Cardiac muscle cell (in vitro differentiated cells and primary cell): Measurements from ENCODE around the gene TMEM266. TPM values are rescaled to one million over a fixed set of nuclear protein-coding genes. Genes with fewer than 3 reads are reported as not detected.

Experiments
- DNase-seq, 2 donors: peaks; one replicate each; pipeline versions ENCODE4 v3.0.0 to v3.0.0-alpha.2; 2010 to 2017; ENCODE audit warnings: low read depth in 1 of 2, low spot score in 1 of 2
- H3K27ac ChIP-seq: fragments of 200-600 bp; sonication (generic); 2 replicates; pipeline ENCODE4 v1.5.1; 2016
- H3K27me3 ChIP-seq: fragments of 200-600 bp; sonication (generic); 2 replicates; pipeline ENCODE4 v1.6.0; 2016; ENCODE audit warnings: control low read depth
- H3K36me3 ChIP-seq: fragments of 200-600 bp; sonication (generic); 2 replicates; pipeline ENCODE4 v1.5.1; 2016; ENCODE audit warnings: control low read depth
- H3K4me1 ChIP-seq: fragments of 200-600 bp; sonication (generic); 2 replicates; pipeline ENCODE4 v1.8.1; 2017; ENCODE audit warnings: low read depth, mild to moderate bottlenecking, mixed run types
- H3K4me3 ChIP-seq: fragments of 200-600 bp; sonication (generic); 2 replicates; pipeline ENCODE4 v1.5.1; 2016; ENCODE audit warnings: mild to moderate bottlenecking
- H3K9me3 ChIP-seq: fragments of 200-600 bp; sonication (generic); 2 replicates; pipeline ENCODE4 v1.5.1; 2017; ENCODE audit warnings: low read depth, mild to moderate bottlenecking, control low read depth
- CTCF ChIP-seq: IDR thresholded peaks from 2 replicates; pipeline ENCODE4 v1.5.1; 2012; ENCODE audit warnings: low read depth, mild to moderate bottlenecking, low read length
- polyA plus RNA-seq: library from polyadenylated mRNA; unstranded; fragments of >200 nt; fragmentation: Nextera tagmentation; extraction: Ambion mirVana; gene quantifications from 2 replicates; pipeline ENCODE4 v1.2.1, GENCODE V29; 2016
- total RNA-seq: library from RNA; depleted of rRNA; stranded (reverse); fragments of >200 nt; gene quantifications from 2 replicates; pipeline ENCODE4 v1.2.3, GENCODE V29; 2016

Gene TMEM266
- total and polyA plus RNA-seq, 2 experiments from 2014 or later = 0.12 to 1.5 TPM

GRCh38 chr15:76070921-76071635 lies 11.3 kb downstream of the TMEM266 start:
- Histone ChIP-seq H3K27ac (no peak overlapping the region), H3K4me3 (no peak overlapping the region), H3K27me3 (peaks cover 61% of the 10 kb centered on the region), H3K9me3 (no peaks in the 10 kb centered on the region), H3K4me1 (no peaks in the 10 kb centered on the region), H3K36me3 (no peaks in the 10 kb centered on the region)
- no peak for TF ChIP-seq CTCF
- DNase-seq = no peak

GRCh38 chr15:76071806-76072205 lies 12.0 kb downstream of the TMEM266 start:
- Histone ChIP-seq H3K4me1 (no peaks in the 10 kb centered on the region), H3K27me3 (peaks cover 54% of the 10 kb centered on the region), H3K9me3 (no peaks in the 10 kb centered on the region), H3K36me3 (no peaks in the 10 kb centered on the region), H3K4me3 (no peak overlapping the region), H3K27ac (no peak overlapping the region)
- no peak for TF ChIP-seq CTCF
- DNase-seq = no peak

- Histone ChIP-seq H3K4me3 (no peak overlapping the region), H3K9me3 (no peaks in the 10 kb centered on the region), H3K27ac (no peak overlapping the region), H3K27me3 (peaks cover 51% of the 10 kb centered on the region), H3K36me3 (no peaks in the 10 kb centered on the region), H3K4me1 (no peaks in the 10 kb centered on the region)
- no peak for DNase-seq
- TF ChIP-seq CTCF = no peak
Observed at GRCh38 chr15:76073554-76073953, 13.8 kb downstream of the TMEM266 start.

- TF ChIP-seq CTCF = no peak
- no peak for DNase-seq
Observed at GRCh38 chr15:76075046-76075445, 15.3 kb downstream of the TMEM266 start.

GRCh38 chr15:76078285-76078877 lies 18.6 kb downstream of the TMEM266 start:
- H3K36me3 ChIP-seq = no peaks in the 10 kb centered on the region
- TF ChIP-seq CTCF = no peak
- no peak overlapping the region for H3K27ac ChIP-seq
- no peaks in the 10 kb centered on the region for H3K4me1 ChIP-seq
- DNase-seq = no peak
- H3K9me3 ChIP-seq = no peaks in the 10 kb centered on the region
- no peak overlapping the region for H3K4me3 ChIP-seq
- H3K27me3 ChIP-seq = peaks cover 28% of the 10 kb centered on the region

More at GRCh38 chr15:76075046-76075445, 15.3 kb downstream of the TMEM266 start:
- Histone ChIP-seq H3K4me3 (no peak overlapping the region), H3K36me3 (no peaks in the 10 kb centered on the region), H3K27ac (no peak overlapping the region), H3K9me3 (no peaks in the 10 kb centered on the region), H3K4me1 (no peaks in the 10 kb centered on the region), H3K27me3 (peaks cover 38% of the 10 kb centered on the region)
